Spleen (tissue), 7 donors: Measurements from ENCODE around the gene MAN1A2.

Source experiments
- POLR2A ChIP-seq, 3 donors: fragments of 450-650 bp; IDR thresholded peaks; one replicate each; pipeline ENCODE4 v1.5.1; 2017; ENCODE audit warnings: antibody characterized with exemption in 3 of 3, mild to moderate bottlenecking in 1 of 3
- POLR2AphosphoS5 ChIP-seq, 3 donors: sonication (generic); formaldehyde crosslinking; IDR thresholded peaks; one replicate each; pipeline ENCODE4 v1.5.1; 2017; ENCODE audit warnings: antibody characterized with exemption in 3 of 3
- TF ChIP-seq, protein P1 (sequence below), 11 experiments: fragments of 200-600 bp in 7 of 11; fragments of 450-650 bp in 4 of 11; sonication (generic) in 4 of 11; IDR thresholded peaks in 8 of 11; conservative IDR thresholded peaks in 3 of 11; 1 replicate in 7 of 11; 2 replicates in 4 of 11; pipeline versions ENCODE4 v1.4.0 to v1.8.0; 2016 to 2021; ENCODE audit warnings: antibody characterized with exemption in 11 of 11, inconsistent platforms in 4 of 11, mild to moderate bottlenecking in 1 of 11
- donor health status: DM: no; HTN: no; CAD: no; lungs with moderate emphysema.
- donor health status: DM: no; HTN: no; CAD: no.
- donor health status: DM: no; HTN: no; CAD: no.

DNA sequence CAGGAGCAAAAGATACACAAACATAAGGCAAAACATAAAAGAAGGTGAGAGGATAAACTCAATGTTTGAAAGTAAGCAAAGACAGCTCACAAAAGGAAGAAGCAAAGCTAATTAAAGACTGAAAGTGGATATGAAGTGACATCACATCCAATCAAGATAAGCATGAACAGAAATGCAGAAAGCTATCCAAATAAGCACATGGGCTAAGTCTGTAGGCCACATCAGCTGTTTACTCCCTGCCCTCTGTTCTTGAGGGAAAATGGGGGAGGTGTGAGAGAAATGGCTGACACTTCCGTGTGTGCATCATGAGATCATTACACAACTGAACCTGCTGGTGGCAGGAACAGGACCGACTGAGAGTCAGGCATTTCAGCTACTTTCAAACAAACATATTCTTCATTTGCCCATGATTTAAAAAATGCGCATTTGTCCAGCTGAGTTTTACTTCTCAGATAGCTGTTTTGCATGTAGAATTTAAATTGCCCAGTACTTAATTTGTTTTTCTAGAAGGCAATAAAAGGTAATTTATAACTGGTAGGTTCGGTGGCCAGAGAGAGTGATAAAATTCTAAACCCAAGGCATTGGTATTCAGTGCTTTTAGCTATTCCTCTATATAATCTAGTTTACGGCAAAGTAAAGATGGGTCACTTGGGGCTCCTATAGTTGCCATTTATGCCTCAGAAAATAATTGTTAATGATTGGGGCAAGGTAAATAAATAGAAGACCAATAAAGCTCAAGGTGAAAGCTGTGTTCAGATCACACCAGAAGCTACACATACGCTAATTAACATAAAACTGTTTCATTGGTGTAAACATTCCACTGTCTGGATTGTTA lies 27.2 kb upstream of the MAN1A2 start:
- TF ChIP-seq, protein P1, sequence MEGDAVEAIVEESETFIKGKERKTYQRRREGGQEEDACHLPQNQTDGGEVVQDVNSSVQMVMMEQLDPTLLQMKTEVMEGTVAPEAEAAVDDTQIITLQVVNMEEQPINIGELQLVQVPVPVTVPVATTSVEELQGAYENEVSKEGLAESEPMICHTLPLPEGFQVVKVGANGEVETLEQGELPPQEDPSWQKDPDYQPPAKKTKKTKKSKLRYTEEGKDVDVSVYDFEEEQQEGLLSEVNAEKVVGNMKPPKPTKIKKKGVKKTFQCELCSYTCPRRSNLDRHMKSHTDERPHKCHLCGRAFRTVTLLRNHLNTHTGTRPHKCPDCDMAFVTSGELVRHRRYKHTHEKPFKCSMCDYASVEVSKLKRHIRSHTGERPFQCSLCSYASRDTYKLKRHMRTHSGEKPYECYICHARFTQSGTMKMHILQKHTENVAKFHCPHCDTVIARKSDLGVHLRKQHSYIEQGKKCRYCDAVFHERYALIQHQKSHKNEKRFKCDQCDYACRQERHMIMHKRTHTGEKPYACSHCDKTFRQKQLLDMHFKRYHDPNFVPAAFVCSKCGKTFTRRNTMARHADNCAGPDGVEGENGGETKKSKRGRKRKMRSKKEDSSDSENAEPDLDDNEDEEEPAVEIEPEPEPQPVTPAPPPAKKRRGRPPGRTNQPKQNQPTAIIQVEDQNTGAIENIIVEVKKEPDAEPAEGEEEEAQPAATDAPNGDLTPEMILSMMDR (IDR thresholded peaks at IDR 0.05 in 8 of 11, conservative IDR thresholded peaks at IDR 0.05 in 3 of 11) = no peak
- TF ChIP-seq POLR2A (IDR thresholded peaks at IDR 0.05) = no peak
- no peak for TF ChIP-seq POLR2AphosphoS5 (IDR thresholded peaks at IDR 0.05)
